ENCODE measurements around the gene MBD3.

DNA sequence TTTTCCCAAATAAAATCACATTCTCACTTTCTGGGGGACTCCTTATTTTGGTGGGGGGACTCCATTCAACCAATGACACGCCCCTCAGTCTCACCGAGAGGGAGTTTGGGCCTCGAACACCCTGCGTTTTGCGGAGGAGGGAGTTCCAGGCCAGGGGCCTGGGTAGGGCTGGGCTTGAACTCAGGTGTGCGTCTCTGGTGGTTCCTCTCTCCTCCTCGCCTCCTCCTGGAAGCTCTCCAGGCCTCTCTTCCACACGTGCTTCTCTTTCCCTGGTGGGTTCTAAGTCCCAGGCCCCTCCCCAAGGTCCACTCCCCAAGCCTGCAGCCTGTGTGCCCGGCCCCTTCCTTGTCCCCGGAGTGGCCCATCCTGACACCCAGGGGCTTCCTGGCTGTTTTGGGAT, 39.2 kb downstream of the MBD3 start:
- TF ChIP-seq CTCF (IDR thresholded peaks at IDR 0.05; ENCODE audit: low read depth, low read length) (no peak), MYC (IDR thresholded peaks at IDR 0.05; ENCODE audit: low read depth, low read length) (no peak), POLR2A (IDR thresholded peaks at IDR 0.05; ENCODE audit: extremely low read depth, insufficient read length) (no peak)

All from NB4 (cell line).